Measurements from ENCODE around the gene STK10.

- TF ChIP-seq EZH2 (IDR thresholded peaks at IDR 0.05) (no peak), POLR2AphosphoS5 (IDR thresholded peaks at IDR 0.05; ENCODE audit: borderline replicate concordance, low read depth, low read length) (no peak)
Observed at GRCh38 chr5:172131690-172132089, 56.3 kb downstream of the STK10 start.

Measured in SK-N-MC (cell line).